GM12872 (cell line): Measurements from ENCODE around the gene FKBP11.

Experiments used
- TF ChIP-seq, protein P1 (sequence below): IDR thresholded peaks from 3 replicates; pipeline ENCODE4 v1.5.1; 2011; ENCODE audit warnings: low read depth, mild to moderate bottlenecking, low read length, moderate library complexity; ENCODE audit not compliant: insufficient read depth

The FKBP11 gene

DNA sequence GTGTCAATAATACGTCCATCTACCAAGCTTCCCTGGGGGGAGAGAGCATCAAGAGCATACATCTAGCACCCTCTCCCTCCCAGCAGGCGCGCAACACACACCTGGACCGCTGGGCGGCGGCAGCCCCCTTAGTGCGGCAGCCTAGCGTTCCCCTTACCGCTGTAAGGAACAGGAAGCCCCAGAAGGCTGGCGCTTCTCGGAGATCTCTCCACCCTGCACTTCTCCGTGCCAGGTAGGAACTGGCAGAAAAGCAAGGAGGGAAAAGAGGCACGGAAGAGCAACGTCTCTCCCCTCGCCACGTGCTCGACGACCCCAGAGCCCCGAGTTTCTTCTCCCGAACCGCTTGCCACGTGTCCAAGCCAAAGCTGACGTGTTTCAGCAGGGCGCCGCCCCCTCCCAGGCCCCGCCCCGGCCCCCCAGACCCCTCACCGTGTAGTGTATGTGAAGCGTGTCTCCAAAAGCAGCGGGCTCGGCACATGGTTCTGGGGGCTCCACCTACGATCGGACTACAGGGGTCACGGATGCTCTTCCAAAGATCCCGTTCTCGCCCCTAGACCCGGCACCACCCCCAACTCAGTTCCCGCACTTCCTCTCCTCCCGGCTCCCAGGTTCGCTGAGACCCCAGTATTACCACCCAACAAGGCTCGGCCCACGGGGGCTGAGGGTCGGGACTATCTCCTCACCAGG lies 532 bp downstream of the FKBP11 start:
- TF ChIP-seq, protein P1, sequence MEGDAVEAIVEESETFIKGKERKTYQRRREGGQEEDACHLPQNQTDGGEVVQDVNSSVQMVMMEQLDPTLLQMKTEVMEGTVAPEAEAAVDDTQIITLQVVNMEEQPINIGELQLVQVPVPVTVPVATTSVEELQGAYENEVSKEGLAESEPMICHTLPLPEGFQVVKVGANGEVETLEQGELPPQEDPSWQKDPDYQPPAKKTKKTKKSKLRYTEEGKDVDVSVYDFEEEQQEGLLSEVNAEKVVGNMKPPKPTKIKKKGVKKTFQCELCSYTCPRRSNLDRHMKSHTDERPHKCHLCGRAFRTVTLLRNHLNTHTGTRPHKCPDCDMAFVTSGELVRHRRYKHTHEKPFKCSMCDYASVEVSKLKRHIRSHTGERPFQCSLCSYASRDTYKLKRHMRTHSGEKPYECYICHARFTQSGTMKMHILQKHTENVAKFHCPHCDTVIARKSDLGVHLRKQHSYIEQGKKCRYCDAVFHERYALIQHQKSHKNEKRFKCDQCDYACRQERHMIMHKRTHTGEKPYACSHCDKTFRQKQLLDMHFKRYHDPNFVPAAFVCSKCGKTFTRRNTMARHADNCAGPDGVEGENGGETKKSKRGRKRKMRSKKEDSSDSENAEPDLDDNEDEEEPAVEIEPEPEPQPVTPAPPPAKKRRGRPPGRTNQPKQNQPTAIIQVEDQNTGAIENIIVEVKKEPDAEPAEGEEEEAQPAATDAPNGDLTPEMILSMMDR: peak; percentile 93

DNA sequence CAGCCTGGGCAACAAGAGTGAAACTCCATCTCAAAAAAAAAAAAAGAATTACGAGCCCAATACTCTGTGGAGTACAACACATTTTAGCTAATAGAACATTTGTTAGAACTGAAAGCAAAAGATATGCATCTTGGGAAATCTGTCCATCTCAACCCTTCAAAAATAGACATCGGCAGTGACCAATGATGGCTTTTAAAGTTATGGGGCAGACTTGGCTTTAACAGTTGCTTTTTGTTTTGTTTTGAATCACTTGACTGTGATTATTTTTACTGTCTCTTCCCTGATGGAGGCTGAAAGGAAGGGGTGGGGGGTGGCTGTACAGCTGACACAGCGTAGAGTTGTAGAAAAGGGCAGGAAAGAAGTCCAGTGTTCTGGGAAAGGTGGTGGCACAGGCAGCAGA lies 2.2 kb downstream of the FKBP11 start:
- TF ChIP-seq, protein P1: no peak

DNA sequence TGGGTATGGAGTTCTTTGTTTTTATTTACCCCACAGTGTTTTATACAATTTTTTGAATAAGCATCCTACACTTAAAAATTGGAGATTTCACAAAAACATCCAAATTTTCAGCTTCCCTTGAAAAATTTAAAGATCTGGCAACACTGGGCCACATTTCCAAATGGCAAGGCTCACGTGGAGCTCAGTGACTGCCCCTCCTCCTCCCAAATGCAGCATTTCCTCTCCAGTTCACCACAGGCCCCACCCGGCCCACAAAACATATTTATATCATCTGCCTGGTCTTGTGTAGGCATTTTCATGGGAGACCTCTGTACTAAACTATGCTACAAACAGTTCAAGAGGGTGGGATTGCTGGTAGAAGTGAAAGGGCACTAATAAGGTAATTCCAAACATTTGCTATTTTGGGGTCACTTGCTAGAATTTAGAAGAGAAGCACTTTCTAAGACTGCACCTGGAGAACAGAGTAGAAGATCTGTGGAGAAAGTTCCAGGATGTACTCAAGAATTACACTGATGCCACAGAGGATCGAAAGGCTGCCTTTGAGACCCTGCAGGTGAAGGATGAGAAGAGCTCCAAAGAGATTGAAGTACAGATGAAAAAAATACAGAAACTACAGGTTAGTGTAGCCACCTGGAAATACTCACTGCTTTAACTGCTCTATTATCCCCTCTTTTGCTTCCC lies 7.3 kb downstream of the FKBP11 start:
- TF ChIP-seq, protein P1: no peak

DNA sequence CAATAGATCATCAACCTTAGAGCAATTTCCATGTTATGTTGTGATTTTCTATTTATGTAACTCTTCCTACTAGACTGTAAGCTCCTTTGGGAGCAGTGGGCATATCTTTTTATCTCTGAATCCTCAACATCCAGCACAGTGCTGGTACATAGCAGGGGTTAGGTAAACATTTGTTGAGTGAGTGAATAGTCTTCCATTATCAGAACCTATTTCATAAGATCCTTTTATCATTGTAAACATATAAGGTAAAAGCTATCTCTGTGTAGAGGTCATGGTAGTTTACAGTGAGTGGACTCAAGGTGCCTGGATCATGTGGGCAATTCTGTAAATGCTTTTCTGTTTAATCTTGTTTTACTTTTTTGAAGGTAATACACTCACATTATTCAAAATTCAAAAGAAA lies 15.1 kb downstream of the FKBP11 start:
- TF ChIP-seq, protein P1: no peak

DNA sequence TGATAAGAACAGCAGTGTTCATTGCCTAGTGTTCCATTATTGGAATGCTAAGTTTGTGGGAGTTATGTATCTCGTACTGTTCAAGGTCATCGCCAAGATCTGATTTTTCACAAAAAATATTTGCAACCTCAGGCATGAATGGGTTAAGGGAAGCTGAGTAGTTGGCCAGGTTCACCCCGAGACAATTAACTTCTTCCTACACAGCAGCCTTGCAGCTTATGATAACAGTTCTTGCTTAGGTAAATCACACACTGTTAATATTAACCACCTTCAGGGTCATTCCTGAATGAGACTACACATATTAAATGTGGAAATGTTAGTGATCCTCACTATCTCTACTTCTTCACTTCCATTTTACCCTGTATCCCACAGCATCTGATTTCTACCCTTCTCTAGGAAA lies 18.0 kb downstream of the FKBP11 start:
- TF ChIP-seq, protein P1: no peak

DNA sequence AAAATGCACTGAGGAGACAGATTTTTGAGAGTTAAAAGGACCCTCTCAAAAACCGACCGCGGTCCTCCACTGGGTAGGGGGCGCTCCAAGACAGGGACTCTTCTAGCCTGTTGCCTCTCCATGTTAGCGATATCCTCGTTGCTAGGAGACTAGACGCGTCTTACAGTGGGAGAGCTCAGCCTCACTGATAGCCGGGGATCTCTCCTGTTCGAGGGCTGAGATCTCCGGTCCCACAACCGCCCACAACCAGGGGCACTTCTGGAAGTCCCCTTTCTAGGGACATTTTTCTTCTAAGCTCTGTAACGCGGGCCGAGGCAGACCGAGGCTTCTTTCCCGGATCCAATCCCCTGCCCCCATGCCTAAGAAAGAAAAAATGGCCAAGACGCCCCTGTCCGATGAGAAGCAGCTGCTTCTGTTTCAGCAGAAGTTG lies 21.3 kb downstream of the FKBP11 start:
- TF ChIP-seq, protein P1: peak; percentile 71

DNA sequence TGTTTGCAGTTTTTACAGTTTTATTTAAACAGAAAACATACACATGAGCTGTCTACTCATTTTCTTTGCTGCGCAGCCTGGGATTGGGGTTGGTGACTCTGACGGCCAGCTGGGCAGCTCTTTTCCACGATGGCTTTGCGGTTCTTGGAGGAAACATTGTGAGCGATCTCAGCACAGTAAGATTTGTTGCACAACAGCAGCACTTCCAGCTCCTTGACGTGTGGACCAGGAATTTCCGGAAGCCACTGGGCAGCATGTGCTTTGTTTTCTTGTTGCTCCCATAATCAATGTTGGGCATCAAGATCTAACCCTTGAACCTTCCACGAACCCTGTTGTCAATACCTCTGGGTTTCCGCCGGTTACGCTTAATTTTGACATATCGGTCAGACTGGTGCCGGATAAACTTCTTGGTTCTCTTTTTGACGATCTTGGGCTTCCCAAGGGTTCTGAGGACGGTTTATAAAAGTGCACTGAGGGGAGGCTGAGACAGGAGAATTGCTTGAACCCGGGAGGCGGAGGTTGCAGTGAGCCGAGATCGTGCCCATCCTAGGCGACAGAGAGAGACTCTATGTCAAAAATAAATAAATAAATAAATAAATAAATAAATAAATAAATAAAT lies 21.8 kb downstream of the FKBP11 start:
- TF ChIP-seq, protein P1: 0 out of 3 replicates have a peak, but pooled peaks have one; percentile 8
